ENCODE measurements around the gene VWA2. TPM values are rescaled to one million over a fixed set of nuclear protein-coding genes. Genes with fewer than 3 reads are reported as not detected.
A peak's percentile ranks its signal among the peaks of the same experiment; 100 is the strongest.

VWA2 gene
- total and polyA plus RNA-seq, 10 of the 15 experiments (the other 5 are each of a cell fraction or from before 2014, with no cell fraction given): 0.03 TPM; not detected in 9

DNA sequence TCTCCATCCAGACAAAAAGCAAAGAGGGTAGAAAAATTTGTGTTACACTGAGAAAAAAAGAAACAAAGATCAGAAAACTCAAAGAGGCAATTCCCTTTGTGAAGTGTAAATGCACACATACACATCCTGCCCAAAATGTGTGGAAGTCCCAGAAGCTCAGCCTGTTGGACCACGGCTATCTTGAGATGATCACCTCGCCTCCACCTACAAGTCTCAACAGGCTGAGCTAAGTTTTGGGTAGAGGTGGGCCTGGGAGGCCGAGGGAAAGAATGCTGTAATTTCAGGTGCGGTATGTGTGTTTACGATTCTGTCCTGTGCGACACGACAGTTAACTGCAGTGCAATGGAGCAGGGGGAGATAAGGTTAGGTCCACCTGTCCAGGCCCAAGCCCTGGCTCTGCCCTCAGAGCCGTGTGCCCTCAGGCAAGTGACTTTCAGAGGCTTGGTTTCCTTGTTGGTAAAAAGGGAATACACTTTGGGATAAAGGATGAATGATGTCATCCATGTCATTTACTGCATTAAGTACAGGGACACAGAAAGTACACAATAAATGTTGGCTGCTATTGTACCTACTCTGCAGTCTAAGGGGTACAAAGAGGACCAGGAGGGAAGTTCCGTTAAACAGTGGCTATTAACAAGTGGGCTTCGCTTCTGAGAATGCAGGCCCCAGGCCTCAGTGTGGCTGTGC, 97.9 kb downstream of the VWA2 start:
- ChIA-PET CTCF (no interaction called here), POLR2A (no interaction called here)
- intact Hi-C loops (cut with micrococcal nuclease; ENCODE audit: unreplicated experiment): no loop called here

DNA sequence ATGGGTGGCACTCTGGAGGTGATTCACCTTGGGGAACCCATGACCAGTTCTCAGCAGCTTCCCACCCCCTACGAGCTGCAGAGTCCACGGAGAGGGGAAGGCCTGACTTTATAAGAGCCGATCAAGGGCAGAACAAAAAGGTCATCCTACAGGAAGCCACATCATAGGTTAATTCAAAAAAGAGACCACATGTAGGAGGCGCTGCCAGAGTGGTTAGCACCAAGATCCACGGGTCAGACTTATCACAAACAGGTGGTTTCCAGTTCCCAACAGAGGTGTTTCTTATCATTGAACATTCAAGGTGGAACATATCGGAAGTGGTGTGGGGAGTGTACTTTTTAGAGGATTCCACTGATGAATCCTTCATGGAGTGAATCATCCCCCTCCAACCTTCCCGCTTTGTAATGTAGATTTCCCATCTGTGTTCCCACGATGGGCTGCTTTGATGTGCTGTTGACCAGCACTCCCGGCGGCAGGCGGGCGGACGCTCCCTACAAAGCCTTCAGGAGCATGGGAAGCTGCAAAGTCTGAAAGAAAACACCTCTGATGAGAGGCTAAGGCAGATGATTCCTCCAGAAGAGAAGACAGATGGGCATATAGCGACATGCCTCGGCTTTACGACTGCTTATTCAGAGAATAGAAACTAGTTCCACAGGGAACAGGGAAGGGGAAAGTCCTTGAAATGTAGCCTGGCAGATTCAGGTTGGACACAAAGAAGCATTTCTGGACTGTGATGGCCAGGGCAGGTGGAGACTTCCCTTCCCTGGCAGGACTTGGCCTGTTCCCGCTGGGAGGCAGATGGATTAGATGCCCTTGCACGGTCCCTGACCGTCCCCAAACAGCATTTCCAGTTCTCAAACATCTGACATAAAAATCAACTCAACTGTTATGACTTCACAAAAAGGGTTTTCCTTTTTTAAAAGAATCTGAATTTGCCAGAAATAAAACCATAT, 98.7 kb downstream of the VWA2 start:
- Histone ChIP-seq H3K4me3 (no peak overlapping the region), H3K4me2 (ENCODE audit: control insufficient read depth, insufficient read depth) (no peak overlapping the region), H3K36me3 (ENCODE audit: control insufficient read depth in 2 of 2, insufficient read depth in 2 of 2, low read length in 1 of 2) (no peaks in the 10 kb centered on the region), H3K27me3 (replicated peaks in 1 of 2; ENCODE audit: control insufficient read depth in 2 of 2, insufficient read depth in 2 of 2, low read length in 1 of 2) (peaks cover 0 to 2% of the 10 kb centered on the region in 2 experiments; a peak in 3 of 4 replicates), H3K27ac (ENCODE audit: control insufficient read depth, insufficient read depth) (no peak overlapping the region), H3K9ac (ENCODE audit: control insufficient read depth, insufficient read depth, low read length) (no peak overlapping the region), H3K9me3 (replicated peaks; ENCODE audit: control insufficient read depth, insufficient read depth, low read length) (no peaks in the 10 kb centered on the region), H2AFZ (ENCODE audit: control insufficient read depth, low read depth, low read length) (no peak overlapping the region), H4K20me1 (ENCODE audit: control insufficient read depth, insufficient read depth) (no peaks in the 10 kb centered on the region), H3K4me1 (ENCODE audit: control insufficient read depth, insufficient read depth, low read length) (peaks cover 4% of the 10 kb centered on the region; the same call in 1 of the 2 replicates), H3K79me2 (ENCODE audit: control insufficient read depth, insufficient read depth, low read length) (no peaks in the 10 kb centered on the region)
- CTCF ChIA-PET: no interaction called here
- SMC1A ChIA-PET (ENCODE audit: uncharacterized antibody, unreplicated experiment): interaction anchor here (1.4 kb wide), 2 partner anchors 14 to 29 kb away, joined by 3 to 5 read pairs; no protein-coding TSS in a partner anchor
- 63% methylated on average over 19 of the region's 19 CpGs for WGBS (ENCODE audit: insufficient coverage, insufficient replicate concordance, low lambda C conversion rate, missing lambda C conversion rate)
- peak; percentile 21 for DNase-seq (ENCODE audit: low read depth, low spot score)
- peak; percentile 80 for ATAC-seq
- POLR2A ChIA-PET: no interaction called here
- BruUV-seq (replicated peaks): no TSS peak
- FAIRE-seq: peak; percentile 13
- in situ Hi-C loops (cut with MboI): no loop called here
- RAD21 ChIA-PET (ENCODE audit: unreplicated experiment): no interaction called here
- intact Hi-C loops (cut with micrococcal nuclease; ENCODE audit: unreplicated experiment): no loop called here
- TF ChIP-seq RELA (IDR thresholded peaks at IDR 0.05; ENCODE audit: borderline replicate concordance, partially characterized antibody) (no peak), BCL11A (IDR thresholded peaks at IDR 0.05; ENCODE audit: low read depth, low read length) (no peak), EED (IDR thresholded peaks at IDR 0.05; ENCODE audit: low read depth) (no peak), FOXM1 (IDR thresholded peaks at IDR 0.05; ENCODE audit: low read depth, low read length) (no peak), BMI1 (IDR thresholded peaks at IDR 0.05; ENCODE audit: borderline replicate concordance) (no peak), SRF (IDR thresholded peaks at IDR 0.05; ENCODE audit: low read depth in 2 of 2, low read length in 2 of 2) (no peak), ESRRA (IDR thresholded peaks at IDR 0.05; ENCODE audit: low read length) (peak; percentile 73; the same call in 1 of the 2 replicates), NFIC (IDR thresholded peaks at IDR 0.05; ENCODE audit: low read depth, low read length) (no peak), SIN3A (IDR thresholded peaks at IDR 0.05; ENCODE audit: low read depth, low read length) (no peak)
- TF ChIP-seq, protein P1, sequence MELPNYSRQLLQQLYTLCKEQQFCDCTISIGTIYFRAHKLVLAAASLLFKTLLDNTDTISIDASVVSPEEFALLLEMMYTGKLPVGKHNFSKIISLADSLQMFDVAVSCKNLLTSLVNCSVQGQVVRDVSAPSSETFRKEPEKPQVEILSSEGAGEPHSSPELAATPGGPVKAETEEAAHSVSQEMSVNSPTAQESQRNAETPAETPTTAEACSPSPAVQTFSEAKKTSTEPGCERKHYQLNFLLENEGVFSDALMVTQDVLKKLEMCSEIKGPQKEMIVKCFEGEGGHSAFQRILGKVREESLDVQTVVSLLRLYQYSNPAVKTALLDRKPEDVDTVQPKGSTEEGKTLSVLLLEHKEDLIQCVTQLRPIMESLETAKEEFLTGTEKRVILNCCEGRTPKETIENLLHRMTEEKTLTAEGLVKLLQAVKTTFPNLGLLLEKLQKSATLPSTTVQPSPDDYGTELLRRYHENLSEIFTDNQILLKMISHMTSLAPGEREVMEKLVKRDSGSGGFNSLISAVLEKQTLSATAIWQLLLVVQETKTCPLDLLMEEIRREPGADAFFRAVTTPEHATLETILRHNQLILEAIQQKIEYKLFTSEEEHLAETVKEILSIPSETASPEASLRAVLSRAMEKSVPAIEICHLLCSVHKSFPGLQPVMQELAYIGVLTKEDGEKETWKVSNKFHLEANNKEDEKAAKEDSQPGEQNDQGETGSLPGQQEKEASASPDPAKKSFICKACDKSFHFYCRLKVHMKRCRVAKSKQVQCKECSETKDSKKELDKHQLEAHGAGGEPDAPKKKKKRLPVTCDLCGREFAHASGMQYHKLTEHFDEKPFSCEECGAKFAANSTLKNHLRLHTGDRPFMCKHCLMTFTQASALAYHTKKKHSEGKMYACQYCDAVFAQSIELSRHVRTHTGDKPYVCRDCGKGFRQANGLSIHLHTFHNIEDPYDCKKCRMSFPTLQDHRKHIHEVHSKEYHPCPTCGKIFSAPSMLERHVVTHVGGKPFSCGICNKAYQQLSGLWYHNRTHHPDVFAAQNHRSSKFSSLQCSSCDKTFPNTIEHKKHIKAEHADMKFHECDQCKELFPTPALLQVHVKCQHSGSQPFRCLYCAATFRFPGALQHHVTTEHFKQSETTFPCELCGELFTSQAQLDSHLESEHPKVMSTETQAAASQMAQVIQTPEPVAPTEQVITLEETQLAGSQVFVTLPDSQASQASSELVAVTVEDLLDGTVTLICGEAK (IDR thresholded peaks at IDR 0.05; ENCODE audit: borderline replicate concordance): no peak

More for the DNA sequence above, 97.9 kb downstream of the VWA2 start:
- TF ChIP-seq ATF7 (IDR thresholded peaks at IDR 0.05; ENCODE audit: low read depth): peak; percentile 30; the same call in 1 of the 2 replicates
- no peak for TF ChIP-seq HCFC1 (IDR thresholded peaks at IDR 0.05; ENCODE audit: low read length)
- no TSS peak for BruUV-seq (replicated peaks)
- Histone ChIP-seq H3K4me3 (no peak overlapping the region), H3K36me3 (ENCODE audit: control insufficient read depth in 2 of 2, insufficient read depth in 2 of 2, low read length in 1 of 2) (no peaks in the 10 kb centered on the region), H4K20me1 (ENCODE audit: control insufficient read depth, insufficient read depth) (no peaks in the 10 kb centered on the region), H3K4me1 (ENCODE audit: control insufficient read depth, insufficient read depth, low read length) (peaks cover 4% of the 10 kb centered on the region; the same call in 1 of the 2 replicates), H3K27ac (ENCODE audit: control insufficient read depth, insufficient read depth) (no peak overlapping the region), H3K27me3 (replicated peaks in 1 of 2; ENCODE audit: control insufficient read depth in 2 of 2, insufficient read depth in 2 of 2, low read length in 1 of 2) (peaks cover 0 to 2% of the 10 kb centered on the region in 2 experiments; a peak in 3 of 4 replicates), H3K9ac (ENCODE audit: control insufficient read depth, insufficient read depth, low read length) (no peak overlapping the region), H3K9me3 (replicated peaks; ENCODE audit: control insufficient read depth, insufficient read depth, low read length) (no peaks in the 10 kb centered on the region), H3K4me2 (ENCODE audit: control insufficient read depth, insufficient read depth) (no peak overlapping the region), H2AFZ (ENCODE audit: control insufficient read depth, low read depth, low read length) (no peak overlapping the region), H3K79me2 (ENCODE audit: control insufficient read depth, insufficient read depth, low read length) (no peaks in the 10 kb centered on the region)
- no peak for DNase-seq (ENCODE audit: low read depth, low spot score)
- ChIA-PET RAD21 (ENCODE audit: unreplicated experiment) (interaction anchor here (1.2 kb wide), 1 partner anchor 33 kb away, joined by 3 read pairs; no protein-coding TSS in a partner anchor), SMC1A (ENCODE audit: uncharacterized antibody, unreplicated experiment) (interaction anchor here (0.9 to 1.4 kb wide), 3 partner anchors 13 to 60 kb away, joined by 3 read pairs; no protein-coding TSS in a partner anchor)
- in situ Hi-C loops (cut with MboI): no loop called here
- peak; percentile 61 for FAIRE-seq
- ATAC-seq: no peak
- WGBS (ENCODE audit: insufficient coverage, insufficient replicate concordance, low lambda C conversion rate, missing lambda C conversion rate): 43% methylated on average over 10 of the region's 10 CpGs
